GM23338 (cell line): ENCODE data around the gene STAB2. TPM values are rescaled to one million over a fixed set of nuclear protein-coding genes. Genes with fewer than 3 reads are reported as not detected.

Experiments
- ATAC-seq: fragments of 200-7000 bp; cut with Tn5 transposase; 3 replicates; pipeline ENCODE4 v1.9.1; 2020
- DNase-seq: peaks from one replicate; pipeline ENCODE4 v3.0.0-alpha.2; 2015; ENCODE audit warnings: low spot score
- H2AFZ ChIP-seq: fragments of 200-600 bp; sonication (generic); 2 replicates; pipeline ENCODE4 v1.8.0; 2016; ENCODE audit warnings: antibody characterized with exemption, mild to moderate bottlenecking, moderate library complexity
- H3F3A ChIP-seq: fragments of 200-600 bp; sonication (generic); replicated peaks from 2 replicates; pipeline ENCODE4 v1.8.0; 2017; ENCODE audit warnings: antibody characterized with exemption, mixed run types, low read depth
- H3K27ac ChIP-seq: fragments of 200-600 bp; sonication (generic); 2 replicates; pipeline ENCODE4 v1.6.1; 2016; ENCODE audit warnings: low read depth
- H3K27me3 ChIP-seq: fragments of 200-600 bp; sonication (generic); 2 replicates; pipeline ENCODE4 v1.8.0; 2016; ENCODE audit warnings: mild to moderate bottlenecking, mixed run types, moderate library complexity; ENCODE audit not compliant: insufficient read depth
- H3K36me3 ChIP-seq: fragments of 200-600 bp; sonication (generic); 2 replicates; pipeline ENCODE4 v1.8.0; 2016; ENCODE audit warnings: mild to moderate bottlenecking; ENCODE audit not compliant: insufficient read depth
- H3K4me1 ChIP-seq: fragments of 200-600 bp; sonication (generic); 2 replicates; pipeline ENCODE4 v1.8.0; 2016; ENCODE audit warnings: mild to moderate bottlenecking, moderate library complexity; ENCODE audit not compliant: insufficient read depth
- H3K4me2 ChIP-seq: fragments of 200-600 bp; sonication (generic); 2 replicates; pipeline ENCODE4 v1.7.1; 2017; ENCODE audit warnings: mixed run types
- H3K4me3 ChIP-seq: fragments of 200-600 bp; sonication (generic); 2 replicates; pipeline ENCODE4 v1.6.1; 2016; ENCODE audit warnings: mixed run types
- H3K79me2 ChIP-seq: fragments of 200-600 bp; sonication (generic); replicated peaks from 2 replicates; pipeline ENCODE4 v1.8.0; 2017; ENCODE audit warnings: mild to moderate bottlenecking; ENCODE audit not compliant: insufficient read depth
- H3K9me2 ChIP-seq: fragments of 200-600 bp; sonication (generic); 2 replicates; pipeline ENCODE4 v1.8.0; 2017; ENCODE audit not compliant: insufficient read depth
- H4K20me1 ChIP-seq: fragments of 200-600 bp; sonication (generic); replicated peaks from 2 replicates; pipeline ENCODE4 v1.8.0; 2017; ENCODE audit warnings: mild to moderate bottlenecking; ENCODE audit not compliant: insufficient read depth
- H3K27ac Mint-ChIP-seq: 2 replicates; pipeline ENCODE4 v1.8.0; 2020; ENCODE audit warnings: inconsistent platforms, mild to moderate bottlenecking, moderate library complexity, mixed read lengths
- H3K27me3 Mint-ChIP-seq: 3 replicates; pipeline ENCODE4 v1.8.0; 2022; ENCODE audit warnings: low read depth, mild to moderate bottlenecking, moderate library complexity, mixed read lengths, inconsistent platforms; ENCODE audit not compliant: insufficient read depth, poor library complexity
- H3K36me3 Mint-ChIP-seq: 3 replicates; pipeline ENCODE4 v1.8.0; 2021; ENCODE audit warnings: low read depth, mild to moderate bottlenecking, inconsistent platforms, moderate library complexity, mixed read lengths
- H3K4me1 Mint-ChIP-seq: 3 replicates; pipeline ENCODE4 v1.8.0; 2020; ENCODE audit warnings: mild to moderate bottlenecking, inconsistent platforms, mixed read lengths
- H3K4me3 Mint-ChIP-seq: 3 replicates; pipeline ENCODE4 v1.8.0; 2021; ENCODE audit warnings: moderate library complexity, mild to moderate bottlenecking, inconsistent platforms, mixed read lengths
- H3K9me3 Mint-ChIP-seq: 3 replicates; pipeline ENCODE4 v1.8.0; 2020; ENCODE audit warnings: moderate library complexity, mild to moderate bottlenecking, inconsistent platforms, mixed read lengths
- CREB1 ChIP-seq: fragments of 250-450 bp; sonication (Bioruptor Pico); IDR thresholded peaks from 2 replicates; pipeline ENCODE4 v1.5.0; 2020; ENCODE audit warnings: low read depth, mild to moderate bottlenecking, moderate library complexity
- ETS1 ChIP-seq: IDR thresholded peaks from 2 replicates; pipeline ENCODE4 v1.6.1; 2016; ENCODE audit warnings: antibody characterized with exemption
- EZH2 ChIP-seq: fragments of 200-600 bp; sonication (generic); IDR thresholded peaks from one replicate; pipeline ENCODE4 v1.8.0; 2017; ENCODE audit warnings: antibody characterized with exemption, mild to moderate bottlenecking, low read depth; ENCODE audit not compliant: unreplicated experiment
- JUNB ChIP-seq: IDR thresholded peaks from one replicate; pipeline ENCODE4 v1.6.1; 2016; ENCODE audit warnings: antibody characterized with exemption; ENCODE audit not compliant: unreplicated experiment
- POLR2AphosphoS5 ChIP-seq: IDR thresholded peaks from 2 replicates; pipeline ENCODE4 v1.6.1; 2016; ENCODE audit warnings: antibody characterized with exemption, low read depth
- REST ChIP-seq: IDR thresholded peaks from one replicate; pipeline ENCODE4 v1.6.1; 2018; ENCODE audit warnings: antibody characterized with exemption; ENCODE audit not compliant: unreplicated experiment
- STAT1 ChIP-seq: IDR thresholded peaks from one replicate; pipeline ENCODE4 v1.6.1; 2016; ENCODE audit warnings: antibody characterized with exemption; ENCODE audit not compliant: unreplicated experiment
- ZNF114 ChIP-seq: fragments of 250-450 bp; sonication (Bioruptor Pico); IDR thresholded peaks from 2 replicates; pipeline ENCODE4 v1.5.0; 2020; ENCODE audit warnings: mild to moderate bottlenecking, moderate library complexity
- ZNF462 ChIP-seq: fragments of 250-450 bp; sonication (Bioruptor Pico); IDR thresholded peaks from 2 replicates; pipeline ENCODE4 v1.5.0; 2020; ENCODE audit warnings: mild to moderate bottlenecking, moderate library complexity
- polyA plus RNA-seq: library from polyadenylated mRNA; unstranded; fragments of >200 nt; fragmentation: Nextera tagmentation; extraction: Ambion mirVana; gene quantifications from 2 replicates; pipeline ENCODE4 v1.2.1, GENCODE V29; 2016
- total RNA-seq: library from RNA; depleted of rRNA; stranded (reverse); fragments of >200 nt; shearing (Covaris generic); gene quantifications from 2 replicates; pipeline ENCODE4 v1.2.3, GENCODE V29; 2014

Gene STAB2
- total and polyA plus RNA-seq, 2 experiments from 2014 or later, result 0.14 TPM; not detected in 1

- no peak for TF ChIP-seq JUNB
- no peak for TF ChIP-seq CREB1
- TF ChIP-seq STAT1, result no peak
These were observed 223.0 kb downstream of the STAB2 start (continued) for GRCh38 chr12:103810111-103810510.

- peaks cover 11% of the 10 kb centered on the region; the same call in 2 of the 3 replicates for H3K36me3 Mint-ChIP-seq
- H3K27me3 Mint-ChIP-seq, result peaks cover 4% of the 10 kb centered on the region
- Histone ChIP-seq H4K20me1 (0 out of 2 replicates have a peak, but pooled peaks cover 12% of the 10 kb centered on the region), H3F3A (no peaks in the 10 kb centered on the region), H3K4me1 (no peaks in the 10 kb centered on the region), H3K36me3 (no peaks in the 10 kb centered on the region; the same call in 1 of the 2 replicates), H3K27me3 (no peaks in the 10 kb centered on the region), H3K27ac (no peak overlapping the region), H3K79me2 (peaks cover 9% of the 10 kb centered on the region), H3K4me2 (no peak overlapping the region), H3K9me2 (no peaks in the 10 kb centered on the region), H2AFZ (no peak overlapping the region), H3K4me3 (no peak overlapping the region)
- ATAC-seq (no peak), DNase-seq (no peak)
- no peaks in the 10 kb centered on the region for H3K9me3 Mint-ChIP-seq
- no peak overlapping the region for H3K4me3 Mint-ChIP-seq
- TF ChIP-seq ZNF114 (CRISPR knock-in tag) (no peak), JUNB (no peak), ETS1 (no peak), REST (no peak), CREB1 (no peak), EZH2 (no peak), POLR2AphosphoS5 (no peak)
- H3K4me1 Mint-ChIP-seq, result no peaks in the 10 kb centered on the region
- H3K27ac Mint-ChIP-seq, result no peak overlapping the region
These were observed 224.7 kb downstream of the STAB2 start for GRCh38 chr12:103811791-103812190.

- DNase-seq (no peak), ATAC-seq (no peak)
- Histone ChIP-seq H2AFZ (no peak overlapping the region), H3F3A (no peaks in the 10 kb centered on the region), H3K4me1 (no peaks in the 10 kb centered on the region), H3K4me2 (no peak overlapping the region), H3K4me3 (no peak overlapping the region), H3K79me2 (peaks cover 17% of the 10 kb centered on the region), H4K20me1 (0 out of 2 replicates have a peak, but pooled peaks cover 12% of the 10 kb centered on the region), H3K27ac (no peak overlapping the region), H3K9me2 (no peaks in the 10 kb centered on the region), H3K27me3 (no peaks in the 10 kb centered on the region), H3K36me3 (no peaks in the 10 kb centered on the region; the same call in 1 of the 2 replicates)
- no peak overlapping the region for H3K4me3 Mint-ChIP-seq
- H3K36me3 Mint-ChIP-seq, result peaks cover 11% of the 10 kb centered on the region; the same call in 2 of the 3 replicates
- peaks cover 4% of the 10 kb centered on the region for H3K27me3 Mint-ChIP-seq
- H3K9me3 Mint-ChIP-seq, result no peaks in the 10 kb centered on the region
- H3K4me1 Mint-ChIP-seq, result no peaks in the 10 kb centered on the region
- no peak overlapping the region for H3K27ac Mint-ChIP-seq
- TF ChIP-seq POLR2AphosphoS5 (no peak), ZNF462 (no peak), STAT1 (no peak)
These were observed 225.7 kb downstream of the STAB2 start for GRCh38 chr12:103812789-103813188.
